HG02870 (cell line): ENCODE data around the gene GPR75.

ENCODE experiments used
- ATAC-seq: cut with Tn5 transposase; IDR thresholded peaks from one replicate; pipeline ENCODE4 v1.9.1; 2021; ENCODE audit warnings: mild to moderate bottlenecking, moderate library complexity; ENCODE audit not compliant: unreplicated experiment

Gene GPR75

GRCh38 chr2:53811601-53812000 lies 48.2 kb downstream of the GPR75 start:
- no peak for ATAC-seq
